A673 (cell line): Measurements from ENCODE around the gene PYCARD. TPM values are rescaled to one million over a fixed set of nuclear protein-coding genes. Genes with fewer than 3 reads are reported as not detected.

Source experiments
- BruUV-seq: library from RNA; stranded (reverse); fragments of 400-500 nt; replicated peaks from 2 replicates; lab custom pipeline; 2021; lab: Mats Ljungman, UMichigan
- CTCF ChIA-PET: fragments of 300-600 bp; sonication (Branson Sonifier 250); formaldehyde crosslinking; loops from one replicate; lab custom pipeline; 2022; ENCODE audit warnings: antibody characterized with exemption; lab: Charles Lee
- POLR2A ChIA-PET: fragments of 300-600 bp; sonication (Branson Sonifier 250); formaldehyde crosslinking; loops from one replicate; lab custom pipeline; 2022; ENCODE audit warnings: antibody characterized with exemption; ENCODE audit not compliant: low non-redundant PET; lab: Charles Lee
- DNase-seq: peaks from one replicate; pipeline ENCODE4 v3.0.0-alpha.2; 2015; ENCODE audit warnings: low spot score
- H3K27ac ChIP-seq: fragments of 200-600 bp; sonication (generic); 2 replicates; pipeline ENCODE4 v1.5.1; 2016; ENCODE audit warnings: mixed run types, low read depth, mild to moderate bottlenecking, mixed read lengths, antibody characterized with exemption, low read length; ENCODE audit not compliant: poor library complexity, severe bottlenecking
- H3K27me3 ChIP-seq: fragments of 200-600 bp; sonication (generic); replicated peaks from 2 replicates; pipeline ENCODE4 v1.6.1; 2017; ENCODE audit warnings: mixed run types, low read depth, mild to moderate bottlenecking, mixed read lengths, antibody characterized with exemption, low read length; ENCODE audit not compliant: insufficient read depth, poor library complexity
- H3K36me3 ChIP-seq: fragments of 200-600 bp; sonication (generic); 2 replicates; pipeline ENCODE4 v1.6.1; 2016; ENCODE audit warnings: mixed run types, mild to moderate bottlenecking, mixed read lengths, antibody characterized with exemption, low read length; ENCODE audit not compliant: insufficient read depth, poor library complexity, severe bottlenecking
- H3K4me1 ChIP-seq: fragments of 200-600 bp; sonication (generic); 2 replicates; pipeline ENCODE4 v1.6.1; 2017; ENCODE audit warnings: mixed run types, mild to moderate bottlenecking, mixed read lengths, antibody characterized with exemption, low read length; ENCODE audit not compliant: insufficient read depth, poor library complexity, severe bottlenecking
- H3K4me3 ChIP-seq: fragments of 200-600 bp; sonication (generic); 2 replicates; pipeline ENCODE4 v1.5.1; 2016; ENCODE audit warnings: low read depth, mixed run types, mild to moderate bottlenecking, mixed read lengths, low read length; ENCODE audit not compliant: poor library complexity, severe bottlenecking
- H3K9me3 ChIP-seq: fragments of 200-600 bp; sonication (generic); 2 replicates; pipeline ENCODE4 v1.6.1; 2016; ENCODE audit warnings: mixed run types, low read depth, mild to moderate bottlenecking, mixed read lengths, antibody characterized with exemption, low read length; ENCODE audit not compliant: poor library complexity, severe bottlenecking
- CTCF ChIP-seq: fragments of 300-800, 200-600 bp; sonication (generic); conservative IDR thresholded peaks from 2 replicates; pipeline ENCODE4 v1.5.1; 2017; ENCODE audit warnings: low read depth, mild to moderate bottlenecking, antibody characterized with exemption, low read length, moderate library complexity, mixed read lengths
- EZH2 ChIP-seq: fragments of 200-600 bp; sonication (generic); IDR thresholded peaks from 2 replicates; pipeline ENCODE4 v1.6.1; 2017; ENCODE audit warnings: borderline replicate concordance, low read depth, mild to moderate bottlenecking, mixed read lengths, antibody characterized with exemption, low read length; ENCODE audit not compliant: poor library complexity, severe bottlenecking
- intact Hi-C: fragments of 100-400 bp; cut with micrococcal nuclease; formaldehyde crosslinking; loops from one replicate; pipeline ENCODE4 v1.10.0; 2022; ENCODE audit not compliant: unreplicated experiment
- total RNA-seq: library from RNA; stranded (reverse); gene quantifications from 2 replicates; pipeline ENCODE4 v1.2.3, GENCODE V29; 2021

PYCARD gene
- total RNA-seq, 1 experiment from 2014 or later: 1.8 TPM

- ChIA-PET POLR2A (no interaction called here), CTCF (no interaction called here)
- no peaks in the 10 kb centered on the region for H3K27me3 ChIP-seq
- no peak overlapping the region for H3K27ac ChIP-seq
- TF ChIP-seq EZH2: no peak
- TF ChIP-seq CTCF: no peak
- no TSS peak for BruUV-seq
- H3K4me1 ChIP-seq: no peaks in the 10 kb centered on the region
- H3K9me3 ChIP-seq: no peaks in the 10 kb centered on the region
- no peaks in the 10 kb centered on the region for H3K36me3 ChIP-seq
- no peak for DNase-seq
- no peak overlapping the region for H3K4me3 ChIP-seq
- intact Hi-C loops: no loop called here
These were observed 21.8 kb upstream of the PYCARD start for GRCh38 chr16:31224092-31224955.

GRCh38 chr16:31223044-31223443 lies 20.5 kb upstream of the PYCARD start:
- Histone ChIP-seq H3K27ac (no peak overlapping the region), H3K4me1 (no peaks in the 10 kb centered on the region), H3K27me3 (peaks cover 2% of the 10 kb centered on the region), H3K4me3 (no peak overlapping the region), H3K36me3 (no peaks in the 10 kb centered on the region), H3K9me3 (no peaks in the 10 kb centered on the region)
- no TSS peak for BruUV-seq
- POLR2A ChIA-PET: no interaction called here
- CTCF ChIA-PET: no interaction called here
- intact Hi-C loops: no loop called here
- DNase-seq: no peak
- TF ChIP-seq EZH2: no peak
- no peak for TF ChIP-seq CTCF

- Histone ChIP-seq H3K36me3 (no peaks in the 10 kb centered on the region), H3K27me3 (peaks cover 17% of the 10 kb centered on the region), H3K4me3 (no peak overlapping the region), H3K9me3 (no peaks in the 10 kb centered on the region), H3K4me1 (no peaks in the 10 kb centered on the region), H3K27ac (no peak overlapping the region)
- no peak for TF ChIP-seq CTCF
- TF ChIP-seq EZH2: no peak
- intact Hi-C loops: no loop called here
- no TSS peak for BruUV-seq
- ChIA-PET CTCF (no interaction called here), POLR2A (no interaction called here)
- no peak for DNase-seq
These were observed 19.0 kb upstream of the PYCARD start for GRCh38 chr16:31221357-31222160.
